Neural cell (in vitro differentiated cells): Measurements from ENCODE around the gene MS4A12.

Experiments
- CTCF ChIP-seq: fragments of 450-650 bp; IDR thresholded peaks from 2 replicates; pipeline ENCODE4 v1.5.1; 2014; ENCODE audit warnings: antibody characterized with exemption, mild to moderate bottlenecking, moderate library complexity; ENCODE audit not compliant: poor library complexity, severe bottlenecking
- EP300 ChIP-seq: fragments of 450-650 bp; conservative IDR thresholded peaks from 2 replicates; pipeline ENCODE4 v1.6.1; 2014; ENCODE audit warnings: antibody characterized with exemption, mild to moderate bottlenecking, moderate library complexity; ENCODE audit not compliant: poor library complexity, severe bottlenecking
- EZH2 ChIP-seq: fragments of 200-600, 300-800 bp; shearing (Covaris generic), sonication (generic); IDR thresholded peaks from 2 replicates; pipeline ENCODE4 v1.6.1; 2014; ENCODE audit warnings: antibody characterized with exemption, low read length, borderline replicate concordance, mild to moderate bottlenecking; ENCODE audit not compliant: insufficient read depth, poor library complexity, severe bottlenecking
- MXI1 ChIP-seq: fragments of 450-650 bp; conservative IDR thresholded peaks from 2 replicates; pipeline ENCODE4 v1.6.1; 2014; ENCODE audit warnings: antibody characterized with exemption, mild to moderate bottlenecking; ENCODE audit not compliant: poor library complexity, severe bottlenecking
- POLR2AphosphoS5 ChIP-seq: IDR thresholded peaks from 2 replicates; pipeline ENCODE4 v1.6.1; 2012
- RAD21 ChIP-seq: fragments of 450-650 bp; conservative IDR thresholded peaks from 2 replicates; pipeline ENCODE4 v1.6.1; 2014; ENCODE audit warnings: antibody characterized with exemption, mild to moderate bottlenecking, moderate library complexity
- REST ChIP-seq: IDR thresholded peaks from 2 replicates; pipeline ENCODE4 v1.6.1; 2012; ENCODE audit warnings: borderline replicate concordance
- TAF1 ChIP-seq: IDR thresholded peaks from 2 replicates; pipeline ENCODE4 v1.6.1; 2012; ENCODE audit warnings: low read depth

DNA sequence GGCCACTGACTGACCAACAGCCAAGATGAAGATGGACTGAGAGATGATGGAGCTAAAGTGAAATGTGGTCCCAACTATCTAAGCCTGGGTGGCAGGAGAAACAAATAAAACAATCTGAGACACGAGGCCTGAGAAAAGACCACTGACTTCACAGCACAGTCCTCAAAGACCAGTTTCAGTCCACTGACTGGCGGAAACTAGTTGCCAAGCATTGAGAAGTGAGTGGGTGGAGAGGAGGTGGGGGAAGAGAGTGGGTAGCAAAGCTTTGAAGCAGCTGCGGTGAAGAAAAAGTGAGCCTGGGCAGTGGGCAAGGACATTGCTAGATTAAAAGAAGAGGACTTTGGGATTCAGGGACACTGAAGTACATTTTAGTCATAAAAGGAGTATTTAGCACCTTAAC lies 35.0 kb upstream of the MS4A12 start:
- no peak for TF ChIP-seq CTCF
- TF ChIP-seq EZH2: no peak
- TF ChIP-seq TAF1: no peak
- TF ChIP-seq EP300: no peak
- no peak for TF ChIP-seq MXI1
- TF ChIP-seq POLR2AphosphoS5: no peak
- no peak for TF ChIP-seq RAD21
- TF ChIP-seq REST: no peak
